SK-N-MC (cell line): ENCODE measurements around the gene HIC1.

Experiments
- EZH2 ChIP-seq: fragments of 200-600 bp; sonication (generic); IDR thresholded peaks from one replicate; pipeline ENCODE4 v1.6.1; 2017; ENCODE audit warnings: antibody characterized with exemption
- POLR2AphosphoS5 ChIP-seq: IDR thresholded peaks from 2 replicates; pipeline ENCODE4 v1.6.1; 2012; ENCODE audit warnings: mild to moderate bottlenecking, low read depth, low read length, borderline replicate concordance

DNA sequence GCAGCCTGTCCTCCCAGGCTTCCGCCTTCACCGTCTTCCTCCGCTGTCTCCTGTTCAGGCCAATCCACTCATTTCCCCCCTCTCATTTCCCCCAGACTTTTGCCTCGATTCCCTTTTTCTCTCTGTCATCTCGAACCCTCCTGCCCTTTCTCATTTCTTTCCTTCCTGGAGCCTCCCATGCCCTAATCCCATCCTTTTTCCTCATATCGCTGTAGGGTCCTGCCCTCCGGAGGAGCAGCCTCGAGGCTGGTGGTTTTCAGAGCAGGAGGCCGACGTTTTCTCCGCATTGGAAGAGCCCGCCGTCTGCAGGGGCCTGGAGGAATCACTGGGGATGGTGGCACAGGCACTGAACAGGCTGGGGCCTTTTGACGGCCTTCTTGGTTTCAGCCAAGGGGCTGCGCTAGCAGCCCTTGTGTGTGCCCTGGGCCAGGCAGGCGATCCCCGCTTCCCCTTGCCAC, 12.5 kb upstream of the HIC1 start:
- TF ChIP-seq POLR2AphosphoS5 = no peak
- no peak for TF ChIP-seq EZH2
